Esophagus (tissue), 2 donors: ENCODE measurements around the gene HMGCS2. TPM values are rescaled to one million over a fixed set of nuclear protein-coding genes. Genes with fewer than 3 reads are reported as not detected.

Source experiments
- H3K27ac ChIP-seq, 2 donors: one replicate each; pipeline ENCODE4 v1.5.1; 2013; ENCODE audit warnings: low read depth in 2 of 2, mild to moderate bottlenecking in 2 of 2, inconsistent platforms in 1 of 2, low read length in 1 of 2, moderate library complexity in 1 of 2
- H3K27me3 ChIP-seq, 2 donors: one replicate each; pipeline ENCODE4 v1.6.1; 2013; ENCODE audit warnings: low read length in 2 of 2, control low read depth in 1 of 2, mild to moderate bottlenecking in 1 of 2; ENCODE audit not compliant: insufficient read depth in 2 of 2, control insufficient read depth in 1 of 2
- H3K36me3 ChIP-seq, 2 donors: one replicate each; pipeline ENCODE4 v1.6.1; 2013; ENCODE audit warnings: low read length in 1 of 2; ENCODE audit not compliant: control insufficient read depth in 2 of 2, insufficient read depth in 2 of 2
- H3K4me1 ChIP-seq, 2 donors: one replicate each; pipeline ENCODE4 v1.6.1; 2013; ENCODE audit warnings: low read length in 1 of 2; ENCODE audit not compliant: control insufficient read depth in 2 of 2, insufficient read depth in 2 of 2
- H3K4me3 ChIP-seq, 2 donors: one replicate each; pipeline ENCODE4 v1.5.1; 2013; ENCODE audit warnings: low read length in 2 of 2, mild to moderate bottlenecking in 2 of 2, low read depth in 1 of 2, moderate library complexity in 1 of 2
- H3K9me3 ChIP-seq, 2 donors: one replicate each; pipeline ENCODE4 v1.6.1; 2013; ENCODE audit warnings: mild to moderate bottlenecking in 2 of 2, low read depth in 1 of 2, low read length in 1 of 2, moderate library complexity in 1 of 2; ENCODE audit not compliant: control insufficient read depth in 2 of 2, insufficient read depth in 1 of 2
- WGBS, 2 donors: extraction: QIAGEN DNeasy Blood & Tissue Kit; methylation state at CpG; one replicate each; pipeline ENCODE4 v1.1.7; 2013; 5-methylcytosine and 5-hydroxymethylcytosine counted together
- polyA plus RNA-seq, 2 donors: library from polyadenylated mRNA; stranded (reverse); fragments of 200-250 nt; gene quantifications; one replicate each; pipeline ENCODE4 v1.2.3, GENCODE V29; 2013
- donor health status: healthy with polysubstance abuse.
- donor health status: Bipolar disorder and iron deficiency.

Gene HMGCS2
- polyA plus RNA-seq, 2 donors, result 1.3 to 5.8 TPM

- Histone ChIP-seq H3K4me1 (peaks cover 2 to 17% of the 10 kb centered on the region in 2 donors), H3K9me3 (no peaks in the 10 kb centered on the region), H3K4me3 (no peak overlapping the region), H3K36me3 (peaks cover 4 to 8% of the 10 kb centered on the region in 2 donors), H3K27me3 (no peaks in the 10 kb centered on the region), H3K27ac (no peak overlapping the region)
- WGBS, 2 donors, result 86 to 89% methylated on average over 1 of the region's 1 CpG
Measured at GRCh38 chr1:119745034-119745433, 23.7 kb downstream of the HMGCS2 start.

GRCh38 chr1:119744598-119744942 is 24.1 kb downstream of the HMGCS2 start:
- Histone ChIP-seq H3K27me3 (no peaks in the 10 kb centered on the region), H3K4me1 (peaks cover 2 to 17% of the 10 kb centered on the region in 2 donors), H3K36me3 (peaks cover 6 to 8% of the 10 kb centered on the region in 2 donors), H3K4me3 (no peak overlapping the region), H3K9me3 (no peaks in the 10 kb centered on the region), H3K27ac (no peak overlapping the region)
- 74 to 76% methylated on average over 1 of the region's 1 CpG for WGBS, 2 donors

- Histone ChIP-seq H3K4me3 (no peak overlapping the region), H3K36me3 (peaks cover 6 to 8% of the 10 kb centered on the region in 2 donors), H3K27ac (no peak overlapping the region), H3K9me3 (no peaks in the 10 kb centered on the region), H3K4me1 (peaks cover 2 to 17% of the 10 kb centered on the region in 2 donors), H3K27me3 (no peaks in the 10 kb centered on the region)
- 28 to 31% methylated on average over 17 of the region's 17 CpGs for whole genome bisulfite sequencing, 2 donors
Measured at GRCh38 chr1:119743776-119744597, 24.7 kb downstream of the HMGCS2 start.

GRCh38 chr1:119743308-119743707 is 25.4 kb downstream of the HMGCS2 start:
- 32 to 37% methylated on average over 3 of the region's 3 CpGs for WGBS, 2 donors
- no peak overlapping the region for H3K4me3 ChIP-seq
- H3K9me3 ChIP-seq, result no peaks in the 10 kb centered on the region
- H3K4me1 ChIP-seq, result peaks cover 2 to 17% of the 10 kb centered on the region in 2 donors
- no peaks in the 10 kb centered on the region for H3K27me3 ChIP-seq
- no peak overlapping the region for H3K27ac ChIP-seq
- peaks cover 7 to 8% of the 10 kb centered on the region in 2 donors for H3K36me3 ChIP-seq

GRCh38 chr1:119742677-119743076 is 26.0 kb downstream of the HMGCS2 start:
- no peaks in the 10 kb centered on the region for H3K9me3 ChIP-seq
- H3K36me3 ChIP-seq, result peaks cover 8% of the 10 kb centered on the region in 2 donors
- peaks cover 2 to 15% of the 10 kb centered on the region in 2 donors for H3K4me1 ChIP-seq
- H3K27ac ChIP-seq, result peak overlapping the region in 1 of 2 donors; percentile 52
- no peaks in the 10 kb centered on the region for H3K27me3 ChIP-seq
- 68 to 73% methylated on average over 7 of the region's 7 CpGs for WGBS, 2 donors
- no peak overlapping the region for H3K4me3 ChIP-seq

GRCh38 chr1:119742202-119742601 is 26.5 kb downstream of the HMGCS2 start:
- WGBS, 2 donors, result 42 to 44% methylated on average over 7 of the region's 7 CpGs
- H3K9me3 ChIP-seq, result no peaks in the 10 kb centered on the region
- H3K4me3 ChIP-seq, result no peak overlapping the region
- peaks cover 2 to 14% of the 10 kb centered on the region in 2 donors for H3K4me1 ChIP-seq
- H3K27me3 ChIP-seq, result no peaks in the 10 kb centered on the region
- H3K27ac ChIP-seq, result peak overlapping the region in 1 of 2 donors; percentile 52
- H3K36me3 ChIP-seq, result peaks cover 8 to 10% of the 10 kb centered on the region in 2 donors

GRCh38 chr1:119740896-119741780 is 27.6 kb downstream of the HMGCS2 start:
- Histone ChIP-seq H3K4me3 (no peak overlapping the region), H3K9me3 (no peaks in the 10 kb centered on the region), H3K36me3 (peaks cover 8 to 15% of the 10 kb centered on the region in 2 donors), H3K27ac (peak overlapping the region in 1 of 2 donors; percentile 40), H3K27me3 (no peaks in the 10 kb centered on the region), H3K4me1 (peaks cover 0 to 9% of the 10 kb centered on the region in 2 donors)
- WGBS, 2 donors, result 88 to 93% methylated on average over 13 of the region's 13 CpGs

- H3K4me3 ChIP-seq, result no peak overlapping the region
- H3K36me3 ChIP-seq, result peaks cover 8 to 15% of the 10 kb centered on the region in 2 donors
- WGBS, 2 donors, result 86 to 97% methylated on average over 2 of the region's 2 CpGs
- no peak overlapping the region for H3K27ac ChIP-seq
- peaks cover 0 to 9% of the 10 kb centered on the region in 2 donors for H3K4me1 ChIP-seq
- H3K9me3 ChIP-seq, result no peaks in the 10 kb centered on the region
- H3K27me3 ChIP-seq, result no peaks in the 10 kb centered on the region
Measured at GRCh38 chr1:119740261-119740660, 28.4 kb downstream of the HMGCS2 start.

GRCh38 chr1:119739150-119739549 is 29.6 kb downstream of the HMGCS2 start:
- Histone ChIP-seq H3K27ac (no peak overlapping the region), H3K4me1 (peaks cover 0 to 9% of the 10 kb centered on the region in 2 donors), H3K36me3 (peaks cover 8 to 18% of the 10 kb centered on the region in 2 donors), H3K27me3 (no peaks in the 10 kb centered on the region), H3K9me3 (no peaks in the 10 kb centered on the region), H3K4me3 (no peak overlapping the region)
- WGBS, 2 donors, result 72 to 77% methylated on average over 6 of the region's 6 CpGs
